ENCODE data around the gene LRRTM3.
A peak's percentile ranks its signal among the peaks of the same experiment; 100 is the strongest.

Gene LRRTM3

DNA sequence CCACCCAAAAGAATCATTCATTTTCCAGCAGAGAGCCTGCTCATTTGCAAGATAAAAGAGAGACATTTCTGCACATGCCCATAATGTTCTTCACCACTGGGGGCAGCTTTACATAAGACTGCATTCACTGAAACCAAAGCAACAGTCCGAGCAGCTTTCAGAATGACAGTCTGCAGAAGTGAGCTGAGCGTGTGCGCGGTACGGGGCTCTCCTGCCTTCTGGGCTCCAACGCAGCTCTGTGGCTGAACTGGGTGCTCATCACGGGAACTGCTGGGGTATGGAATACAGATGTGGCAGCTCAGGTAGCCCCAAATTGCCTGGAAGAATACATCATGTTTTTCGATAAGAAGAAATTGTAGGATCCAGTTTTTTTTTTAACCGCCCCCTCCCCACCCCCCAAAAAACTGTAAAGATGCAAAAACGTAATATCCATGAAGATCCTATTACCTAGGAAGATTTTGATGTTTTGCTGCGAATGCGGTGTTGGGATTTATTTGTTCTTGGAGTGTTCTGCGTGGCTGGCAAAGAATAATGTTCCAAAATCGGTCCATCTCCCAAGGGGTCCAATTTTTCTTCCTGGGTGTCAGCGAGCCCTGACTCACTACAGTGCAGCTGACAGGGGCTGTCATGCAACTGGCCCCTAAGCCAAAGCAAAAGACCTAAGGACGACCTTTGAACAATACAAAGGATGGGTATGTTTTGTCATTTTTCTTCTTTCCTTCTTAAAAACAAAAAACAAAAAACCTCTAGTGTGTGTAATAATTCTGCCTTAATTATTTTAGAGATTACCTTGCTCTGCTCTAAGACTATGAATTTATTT, at the start of gene LRRTM3:
Gene LRRTM3, plus strand, starts transcription at position 141 of the 820 bp plus-strand sequence.
- CTCF ChIA-PET, result interaction anchor here (0.7 to 5.4 kb wide), 12 partner anchors 9 to 712 kb away, joined by 3 to 25 read pairs (median 4); no protein-coding TSS in a partner anchor
- peak; percentile 69 for DNase-seq (ENCODE audit: extremely low spot score)
- POLR2A ChIA-PET, result no interaction called here
- TF ChIP-seq CTCF (IDR thresholded peaks at IDR 0.05; ENCODE audit: control extremely low read depth, extremely low read depth, low read depth, missing control alignments), result peak; percentile 39

DNA sequence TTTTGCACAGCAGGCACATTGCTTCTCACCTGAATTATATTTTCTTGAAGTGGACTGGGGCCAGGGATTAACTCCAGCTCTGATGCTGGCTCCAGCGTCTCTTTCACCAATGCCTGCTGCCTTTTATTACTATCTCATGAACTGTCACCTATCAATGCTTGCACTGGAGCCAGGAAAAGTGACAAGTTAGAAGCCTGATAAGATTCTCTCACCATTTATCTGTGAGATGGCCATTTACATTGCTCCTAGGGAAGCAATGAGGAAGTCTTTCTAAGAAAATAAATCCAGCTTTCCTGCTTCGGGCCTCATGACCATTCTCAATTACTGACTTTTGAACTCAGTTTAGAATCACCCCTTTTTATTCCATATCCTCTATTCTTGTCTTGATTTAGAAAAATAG, 48.5 kb upstream of the LRRTM3 start:
- no peak for TF ChIP-seq CTCF (IDR thresholded peaks at IDR 0.05; ENCODE audit: control extremely low read depth, extremely low read depth, low read depth, missing control alignments)
- POLR2A ChIA-PET, result no interaction called here
- CTCF ChIA-PET, result no interaction called here
- no peak for DNase-seq (ENCODE audit: extremely low spot score)

- no peak for TF ChIP-seq CTCF (IDR thresholded peaks at IDR 0.05; ENCODE audit: control extremely low read depth, extremely low read depth, low read depth, missing control alignments)
- ChIA-PET CTCF (interaction anchor here (1.0 to 3.7 kb wide), 2 partner anchors 12 to 19 kb away, joined by 3 to 12 read pairs; no protein-coding TSS in a partner anchor), POLR2A (no interaction called here)
- DNase-seq (ENCODE audit: extremely low spot score), result no peak
Measured at GRCh38 chr10:66880292-66880691, 45.5 kb upstream of the LRRTM3 start.

DNA sequence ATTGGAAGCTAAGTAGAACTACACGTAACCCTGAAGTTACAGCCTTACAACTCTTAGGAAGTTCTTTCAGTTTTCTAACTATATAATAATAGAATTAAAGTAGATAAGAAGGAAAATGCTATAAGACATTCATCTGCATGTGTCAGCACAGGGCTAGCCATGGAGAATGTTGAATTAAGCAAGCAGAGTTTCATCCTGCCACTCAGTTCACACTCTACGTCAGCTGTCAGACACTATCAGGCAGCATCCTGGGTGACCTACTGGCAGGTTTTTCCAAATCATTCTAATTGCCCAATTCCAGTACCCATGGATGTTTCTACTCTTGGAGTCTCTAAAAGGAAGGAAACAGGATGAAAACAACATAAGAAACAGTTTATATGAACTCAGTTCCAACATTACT, 45.0 kb upstream of the LRRTM3 start:
- ChIA-PET CTCF (interaction anchor here (1.0 to 3.7 kb wide), 2 partner anchors 11 to 19 kb away, joined by 3 to 12 read pairs; no protein-coding TSS in a partner anchor), POLR2A (no interaction called here)
- no peak for TF ChIP-seq CTCF (IDR thresholded peaks at IDR 0.05; ENCODE audit: control extremely low read depth, extremely low read depth, low read depth, missing control alignments)
- no peak for DNase-seq (ENCODE audit: extremely low spot score)

GRCh38 chr10:66881814-66882213, 44.0 kb upstream of the LRRTM3 start:
- no peak for DNase-seq (ENCODE audit: extremely low spot score)
- CTCF ChIA-PET, result interaction anchor here (0.9 to 3.7 kb wide), 4 partner anchors 10 to 51 kb away, joined by 3 to 12 read pairs (median 4); partner anchors contain the start of gene LRRTM3
- POLR2A ChIA-PET, result no interaction called here
- TF ChIP-seq CTCF (IDR thresholded peaks at IDR 0.05; ENCODE audit: control extremely low read depth, extremely low read depth, low read depth, missing control alignments), result no peak

DNA sequence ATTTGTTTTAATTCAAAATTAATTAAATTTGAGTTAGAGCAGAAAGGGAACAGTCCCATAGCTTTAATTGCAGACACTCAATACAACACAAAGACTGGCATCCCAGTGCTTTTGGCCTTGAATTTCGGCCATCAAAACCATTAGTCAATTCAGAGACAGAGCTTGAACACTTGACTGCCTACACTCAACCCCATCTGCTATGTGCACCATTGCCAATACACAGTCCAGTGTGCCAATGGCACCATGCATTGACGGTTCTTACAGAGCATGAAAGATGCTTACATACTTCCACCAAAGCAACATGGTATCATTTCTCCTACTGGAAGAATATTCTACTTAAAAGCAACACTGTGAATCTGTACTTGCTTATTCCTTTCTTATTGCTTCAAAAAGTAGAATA, 43.6 kb upstream of the LRRTM3 start:
- TF ChIP-seq CTCF (IDR thresholded peaks at IDR 0.05; ENCODE audit: control extremely low read depth, extremely low read depth, low read depth, missing control alignments), result no peak
- CTCF ChIA-PET, result interaction anchor here (0.9 to 3.7 kb wide), 4 partner anchors 10 to 50 kb away, joined by 3 to 12 read pairs (median 4); partner anchors contain the start of gene LRRTM3
- DNase-seq (ENCODE audit: extremely low spot score), result no peak
- POLR2A ChIA-PET, result no interaction called here

All from GM10248 (cell line).